Melanocyte of skin (primary cell): ENCODE data around the gene OR52N4. TPM values are rescaled to one million over a fixed set of nuclear protein-coding genes. Genes with fewer than 3 reads are reported as not detected.

ENCODE experiments used
- total RNA-seq, 2 donors: library from RNA; depleted of rRNA; stranded (reverse); fragments of >200 nt; gene quantifications; 2 replicates each; pipeline ENCODE4 v1.2.3, GENCODE V29; 2012

Gene OR52N4
- not detected for total RNA-seq

DNA sequence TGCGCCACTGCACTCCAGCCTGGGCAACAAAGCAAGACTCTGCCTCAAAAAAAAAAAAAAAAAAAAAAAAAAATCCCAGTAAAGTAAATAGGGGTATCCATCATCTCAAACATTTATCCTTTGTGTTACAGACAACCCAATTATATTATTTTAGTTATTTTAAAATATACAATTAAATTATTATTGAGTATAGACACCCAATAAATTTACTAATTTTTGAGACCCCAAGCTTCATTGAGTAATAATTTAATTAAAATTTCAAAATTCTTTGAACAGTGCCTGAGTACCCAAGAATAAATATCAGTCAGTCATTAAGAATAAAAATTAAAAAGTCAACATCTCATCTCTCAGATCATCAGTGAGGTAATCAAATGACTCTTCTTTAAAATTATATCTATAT, at the start of gene OR52N4:
Gene OR52N4 (plus strand): TSS at position 301 of the 400 bp plus-strand sequence. CDS start 498 bp downstream, outside the sequence.

DNA sequence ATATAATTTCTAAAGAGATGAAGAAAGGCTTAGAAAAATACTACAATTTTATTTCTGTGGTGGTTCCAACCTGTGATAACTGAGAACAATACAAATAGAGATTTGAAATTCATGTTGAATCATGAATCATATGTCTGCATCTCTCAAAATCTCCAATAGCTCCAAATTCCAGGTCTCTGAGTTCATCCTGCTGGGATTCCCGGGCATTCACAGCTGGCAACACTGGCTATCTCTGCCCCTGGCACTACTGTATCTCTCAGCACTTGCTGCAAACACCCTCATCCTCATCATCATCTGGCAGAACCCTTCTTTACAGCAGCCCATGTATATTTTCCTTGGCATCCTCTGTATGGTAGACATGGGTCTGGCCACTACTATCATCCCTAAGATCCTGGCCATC, 17.6 kb upstream of the OR52N4 start, which contains the start of gene OR56B1:
Gene OR56B1 (plus strand): TSS at position 53 of the 400 bp plus-strand sequence. CDS start 69 bp downstream, at position 122.

DNA sequence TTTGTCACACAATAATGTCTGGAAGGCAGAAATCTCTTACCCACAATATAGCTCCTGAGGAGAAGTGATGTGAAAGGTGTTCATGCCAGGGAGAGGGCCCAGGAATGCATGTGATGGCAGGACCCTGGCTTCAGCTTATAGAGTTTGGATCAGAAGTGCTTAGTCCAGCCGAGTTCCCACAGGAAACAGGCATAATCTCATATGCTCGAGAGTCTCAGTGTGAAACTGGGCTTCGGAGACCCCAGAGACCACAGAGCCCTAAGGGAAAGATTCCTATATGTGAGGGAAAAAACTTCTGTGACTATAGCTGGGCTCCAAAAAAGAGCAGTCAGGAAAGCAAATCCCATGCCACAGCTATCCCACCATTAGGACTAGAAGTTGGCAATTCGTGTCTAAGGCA, 29.2 kb downstream of the OR52N4 start, which contains the start of gene OR52N5:
Gene OR52N5 (minus strand): TSS at position 101 of the 400 bp plus-strand sequence. CDS start 4,721 bp downstream, outside the sequence.

DNA sequence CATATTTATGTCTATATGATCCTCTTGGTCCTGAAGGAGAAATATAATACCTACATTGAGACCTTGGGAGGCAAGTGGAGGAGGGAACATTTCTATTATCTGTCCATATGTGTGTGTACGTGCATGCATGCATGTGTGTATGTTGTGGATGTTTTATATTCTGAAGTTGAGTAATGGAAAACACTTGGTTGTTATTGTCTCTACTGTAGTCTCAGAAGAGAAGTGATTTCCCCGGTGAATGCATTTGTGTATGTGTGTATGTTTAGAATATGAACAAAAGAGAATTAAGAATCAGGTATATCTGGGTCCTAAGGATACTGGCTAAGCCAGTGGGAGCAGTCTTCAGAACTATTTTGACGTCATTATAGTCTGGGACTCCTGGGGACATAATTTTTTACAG, 37.1 kb downstream of the OR52N4 start, which contains the start of gene OR52N1:
Gene OR52N1 (minus strand): TSS at position 101 of the 400 bp plus-strand sequence. CDS start 2,449 bp downstream, outside the sequence.

Other genes starting within 250 kb of the OR52N4 start
- gene UBQLN3, start 244.3 kb upstream of the OR52N4 start, total RNA-seq: not detected
- under 1 TPM in 1 of 2 donors, not detected in 1; 0.34 TPM for gene UBQLNL, start 237.5 kb upstream of the OR52N4 start, total RNA-seq
- under 1 TPM in 1 of 2 donors, not detected in 1; 0.69 TPM for gene OR52H1, start 205.7 kb upstream of the OR52N4 start, total RNA-seq
- not detected for gene OR52B6, start 173.4 kb upstream of the OR52N4 start, total RNA-seq
- 1 to 10 TPM; 4.5 to 8.7 TPM for gene TRIM6, start 157.6 kb upstream of the OR52N4 start, total RNA-seq
- gene TRIM34, start 129.2 kb upstream of the OR52N4 start, total RNA-seq: 10 to 100 TPM; 19.3 to 26.6 TPM
- gene TRIM5, start 69.2 kb upstream of the OR52N4 start, total RNA-seq: 10 to 100 TPM; 66.8 to 72.6 TPM
- 100 to 1,000 TPM; 117 to 188 TPM for gene TRIM22, start 64.5 kb upstream of the OR52N4 start, total RNA-seq
- not detected for gene OR56B1, start 17.8 kb upstream of the OR52N4 start, total RNA-seq
- gene OR52N5, start 29.1 kb downstream of the OR52N4 start, total RNA-seq: not detected
- not detected for gene OR52N1, start 37.0 kb downstream of the OR52N4 start, total RNA-seq
- not detected for gene OR52N2, start 54.7 kb downstream of the OR52N4 start, total RNA-seq
- gene OR52E6, start 87.7 kb downstream of the OR52N4 start, total RNA-seq: under 1 TPM in 1 of 2 donors, not detected in 1; 0.69 TPM
- not detected for gene OR52E8, start 103.4 kb downstream of the OR52N4 start, total RNA-seq
- gene OR52E4, start 126.4 kb downstream of the OR52N4 start, total RNA-seq: not detected
- not detected for gene OR52E5, start 139.0 kb downstream of the OR52N4 start, total RNA-seq
- not detected for gene OR56A3, start 188.0 kb downstream of the OR52N4 start, total RNA-seq
- gene OR56A5, start 214.3 kb downstream of the OR52N4 start, total RNA-seq: not detected
- not detected for gene OR52L1, start 232.7 kb downstream of the OR52N4 start, total RNA-seq